ENCODE data around the gene MRPS24. TPM values are rescaled to one million over a fixed set of nuclear protein-coding genes. Genes with fewer than 3 reads are reported as not detected.

MRPS24 gene
- total RNA-seq, 2 experiments from 2014 or later = 127 to 130 TPM

DNA sequence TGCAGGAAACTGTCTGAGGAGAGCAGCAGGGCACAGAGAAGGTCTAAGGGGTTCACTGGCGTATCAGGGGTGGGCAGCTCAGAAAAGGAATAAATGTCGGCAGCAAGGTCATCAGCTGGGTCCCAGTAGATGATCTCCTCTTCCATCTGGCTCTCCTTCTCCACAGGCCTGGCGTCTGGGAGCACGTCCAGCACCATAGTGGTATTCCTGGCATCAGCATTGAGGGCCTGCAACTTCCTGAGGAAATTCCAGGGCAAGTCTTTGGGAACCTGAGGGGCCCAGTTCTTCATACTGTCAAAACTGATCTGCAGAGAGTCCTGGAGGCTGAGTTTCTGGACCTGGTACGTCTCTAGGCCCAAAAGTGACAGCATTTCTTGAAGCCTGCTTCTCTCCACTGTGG lies 9.6 kb upstream of the MRPS24 start:
- H3K27me3 Mint-ChIP-seq = no peaks in the 10 kb centered on the region
- DNase-seq (no peak), ATAC-seq (no peak)
- intact Hi-C loops (cut with micrococcal nuclease) = no loop called here
- no peaks in the 10 kb centered on the region for H3K9me3 Mint-ChIP-seq
- TF ChIP-seq, protein P1, sequence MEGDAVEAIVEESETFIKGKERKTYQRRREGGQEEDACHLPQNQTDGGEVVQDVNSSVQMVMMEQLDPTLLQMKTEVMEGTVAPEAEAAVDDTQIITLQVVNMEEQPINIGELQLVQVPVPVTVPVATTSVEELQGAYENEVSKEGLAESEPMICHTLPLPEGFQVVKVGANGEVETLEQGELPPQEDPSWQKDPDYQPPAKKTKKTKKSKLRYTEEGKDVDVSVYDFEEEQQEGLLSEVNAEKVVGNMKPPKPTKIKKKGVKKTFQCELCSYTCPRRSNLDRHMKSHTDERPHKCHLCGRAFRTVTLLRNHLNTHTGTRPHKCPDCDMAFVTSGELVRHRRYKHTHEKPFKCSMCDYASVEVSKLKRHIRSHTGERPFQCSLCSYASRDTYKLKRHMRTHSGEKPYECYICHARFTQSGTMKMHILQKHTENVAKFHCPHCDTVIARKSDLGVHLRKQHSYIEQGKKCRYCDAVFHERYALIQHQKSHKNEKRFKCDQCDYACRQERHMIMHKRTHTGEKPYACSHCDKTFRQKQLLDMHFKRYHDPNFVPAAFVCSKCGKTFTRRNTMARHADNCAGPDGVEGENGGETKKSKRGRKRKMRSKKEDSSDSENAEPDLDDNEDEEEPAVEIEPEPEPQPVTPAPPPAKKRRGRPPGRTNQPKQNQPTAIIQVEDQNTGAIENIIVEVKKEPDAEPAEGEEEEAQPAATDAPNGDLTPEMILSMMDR (IDR thresholded peaks at IDR 0.05) = no peak
- ChIA-PET POLR2A (interaction anchor here (1.2 kb wide), 1 partner anchor 9 kb away, joined by 3 read pairs; the partner anchor contains the start of gene MRPS24), CTCF (interaction anchor here (1.3 kb wide), 1 partner anchor 40 kb away, joined by 5 read pairs; no protein-coding TSS in a partner anchor)
- no peak overlapping the region for H3K4me3 Mint-ChIP-seq
- peaks cover 48% of the 10 kb centered on the region for H3K36me3 Mint-ChIP-seq (ENCODE audit: low read depth)
- no peaks in the 10 kb centered on the region for H3K4me1 Mint-ChIP-seq (ENCODE audit: low read depth)
- no peak overlapping the region for H3K27ac Mint-ChIP-seq

DNA sequence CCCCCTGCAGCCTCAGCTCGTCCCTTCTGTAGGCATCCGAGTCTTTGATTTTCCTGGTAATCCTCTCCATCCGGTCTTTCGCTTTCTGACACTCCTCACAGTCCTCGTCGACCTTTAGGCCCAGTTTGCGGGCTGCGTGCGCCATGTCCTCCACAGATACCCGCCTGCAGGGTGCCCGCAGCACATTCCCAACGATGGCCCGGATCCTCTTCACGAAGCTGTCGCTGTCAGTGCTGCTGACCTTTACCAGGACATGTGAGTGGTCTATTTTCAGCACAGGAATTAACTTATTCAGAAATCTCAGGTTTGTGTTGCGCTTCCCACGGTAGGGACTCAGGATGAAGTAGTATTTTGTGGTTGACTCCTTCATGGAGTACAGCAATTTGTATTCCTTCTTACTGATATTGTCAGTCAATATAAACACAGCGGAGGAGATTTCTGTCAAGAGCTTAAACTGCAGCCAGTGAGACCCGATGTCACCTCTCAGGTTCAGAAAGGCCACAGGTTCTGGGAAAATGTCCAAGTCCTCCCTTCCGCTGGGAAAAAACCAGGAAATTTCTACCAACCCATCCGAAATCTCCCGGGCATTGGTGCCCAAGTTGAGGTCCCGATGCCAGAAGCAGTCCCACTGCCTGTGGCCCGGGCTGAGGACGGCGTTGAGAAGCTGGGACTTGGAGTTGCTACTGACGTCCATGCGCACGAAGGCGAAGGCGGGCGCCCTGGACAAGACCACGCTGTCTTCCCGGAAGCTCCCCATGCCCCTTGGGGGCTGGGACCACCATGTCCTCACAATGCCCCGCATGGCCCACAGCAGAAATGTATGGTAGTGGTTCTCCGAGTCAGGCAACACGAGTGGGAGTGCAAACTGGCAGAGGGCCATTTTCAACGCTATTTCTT lies 8.9 kb upstream of the MRPS24 start:
- Mint-ChIP-seq H3K27ac (no peak overlapping the region), H3K27me3 (no peaks in the 10 kb centered on the region), H3K4me3 (no peak overlapping the region), H3K4me1 (ENCODE audit: low read depth) (no peaks in the 10 kb centered on the region), H3K9me3 (no peaks in the 10 kb centered on the region), H3K36me3 (ENCODE audit: low read depth) (peaks cover 44% of the 10 kb centered on the region)
- ATAC-seq = no peak
- POLR2A ChIA-PET = no interaction called here
- no peak for DNase-seq
- TF ChIP-seq, protein P1 (IDR thresholded peaks at IDR 0.05) = no peak
- intact Hi-C loops (cut with micrococcal nuclease) = no loop called here
- CTCF ChIA-PET = interaction anchor here (1.3 kb wide), 1 partner anchor 39 kb away, joined by 5 read pairs; no protein-coding TSS in a partner anchor

DNA sequence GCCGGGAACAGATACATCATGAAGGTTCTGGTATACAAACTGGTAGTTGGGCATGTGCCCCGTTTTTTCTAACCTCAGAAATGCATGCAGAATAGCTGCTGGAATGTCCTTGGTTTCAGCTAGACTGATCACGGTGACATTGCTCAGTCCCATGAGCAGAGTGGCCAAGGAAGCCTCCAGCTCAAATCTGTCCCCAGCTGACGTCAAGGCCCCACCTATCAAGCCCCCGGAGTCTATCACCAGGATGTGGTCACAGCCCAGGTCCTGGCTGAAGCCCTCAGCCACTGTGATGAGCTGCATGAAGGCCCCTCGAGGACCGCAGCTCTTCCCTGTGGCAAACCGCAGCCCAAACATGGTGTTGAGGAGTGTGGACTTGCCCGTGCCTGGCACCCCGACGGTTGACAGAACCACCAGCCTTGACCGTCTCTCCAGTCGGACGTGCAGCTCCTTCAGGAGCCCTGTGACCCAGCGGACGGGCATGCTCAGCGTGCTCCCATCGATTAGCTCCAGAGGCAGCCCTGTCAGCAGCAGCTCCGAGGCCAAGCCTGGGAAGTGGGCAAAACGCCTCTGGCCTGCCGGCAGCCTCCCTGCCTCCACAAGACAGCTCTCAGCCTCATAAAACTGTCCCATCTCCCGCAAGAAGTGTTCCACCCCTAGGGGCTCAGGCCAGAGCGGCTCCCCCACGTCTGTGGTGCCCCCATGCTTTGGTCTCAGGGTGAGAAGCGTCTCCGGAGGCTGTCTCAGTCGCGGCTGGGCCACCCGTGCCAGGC lies 7.8 kb upstream of the MRPS24 start:
- ChIA-PET CTCF (interaction anchor here (1.4 kb wide), 1 partner anchor 38 kb away, joined by 3 read pairs; no protein-coding TSS in a partner anchor), POLR2A (no interaction called here)
- no peak for DNase-seq
- ATAC-seq = no peak
- Mint-ChIP-seq H3K27me3 (no peaks in the 10 kb centered on the region), H3K27ac (no peak overlapping the region), H3K36me3 (ENCODE audit: low read depth) (peaks cover 43% of the 10 kb centered on the region), H3K9me3 (no peaks in the 10 kb centered on the region), H3K4me1 (ENCODE audit: low read depth) (peaks cover 7% of the 10 kb centered on the region), H3K4me3 (no peak overlapping the region)
- TF ChIP-seq, protein P1 (IDR thresholded peaks at IDR 0.05) = no peak
- intact Hi-C loops (cut with micrococcal nuclease) = no loop called here

DNA sequence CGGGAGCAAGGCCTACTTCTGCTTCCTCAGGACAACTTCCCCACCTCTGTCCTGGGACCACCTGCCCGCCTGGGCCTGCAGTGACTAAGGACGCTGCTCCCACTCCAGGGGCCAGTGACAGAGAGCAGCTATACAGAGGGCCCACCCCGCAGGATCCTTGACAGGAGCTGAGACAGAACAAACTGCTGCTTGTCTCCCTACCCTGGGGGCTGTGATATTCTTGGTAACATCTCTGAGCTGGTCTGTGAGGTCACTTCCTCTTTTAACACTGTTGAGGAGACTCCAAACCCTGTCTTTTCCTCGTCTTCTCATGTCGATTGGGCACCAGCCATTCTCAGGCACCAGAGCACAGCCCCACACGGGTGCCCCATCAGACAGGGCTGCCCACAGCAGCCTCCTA lies 6.9 kb upstream of the MRPS24 start:
- Mint-ChIP-seq H3K27me3 (no peaks in the 10 kb centered on the region), H3K27ac (no peak overlapping the region), H3K4me3 (no peak overlapping the region), H3K36me3 (ENCODE audit: low read depth) (peaks cover 39% of the 10 kb centered on the region), H3K9me3 (no peaks in the 10 kb centered on the region), H3K4me1 (ENCODE audit: low read depth) (peaks cover 8% of the 10 kb centered on the region)
- no peak for ATAC-seq
- DNase-seq = no peak
- CTCF ChIA-PET = interaction anchor here (1.4 kb wide), 1 partner anchor 37 kb away, joined by 3 read pairs; no protein-coding TSS in a partner anchor
- intact Hi-C loops (cut with micrococcal nuclease) = no loop called here
- POLR2A ChIA-PET = interaction anchor here (0.6 kb wide), 1 partner anchor 68 kb away, joined by 3 read pairs; no protein-coding TSS in a partner anchor
- TF ChIP-seq, protein P1 (IDR thresholded peaks at IDR 0.05) = no peak

Measured in activated CD8-positive, alpha-beta T cell treated with anti-CD3 and anti-CD28 coated beads for 36 hours (primary cell).